ENCODE measurements around the gene ROMO1.
"Not testable (repeated sequence)": the region's sequence is repeated elsewhere in the genome, so short reads cannot be mapped to it uniquely, and the experiment has no call there.

ROMO1 gene

GRCh38 chr20:35711588-35712209 is 12.5 kb downstream of the ROMO1 start:
- no peak for DNase-seq

- not testable (repeated sequence) for DNase-seq
Measured at GRCh38 chr20:35713120-35713519, 13.9 kb downstream of the ROMO1 start.

- no peak for DNase-seq
Measured at GRCh38 chr20:35714127-35714526, 14.9 kb downstream of the ROMO1 start.

- no peak for DNase-seq
Measured at GRCh38 chr20:35715652-35716051, 16.4 kb downstream of the ROMO1 start.

- no peak for DNase-seq
Measured at GRCh38 chr20:35716330-35716729, 17.1 kb downstream of the ROMO1 start.

- not testable (repeated sequence) for DNase-seq
Measured at GRCh38 chr20:35718321-35718720, 19.1 kb downstream of the ROMO1 start.

GRCh38 chr20:35718972-35719635 is 19.9 kb downstream of the ROMO1 start:
- DNase-seq: no peak

GRCh38 chr20:35719717-35720116 is 20.5 kb downstream of the ROMO1 start:
- DNase-seq: no peak

GRCh38 chr20:35720165-35721123 is 21.2 kb downstream of the ROMO1 start:
- DNase-seq: no peak

GRCh38 chr20:35721219-35721618 is 22.0 kb downstream of the ROMO1 start:
- no peak for DNase-seq

GRCh38 chr20:35721621-35722020 is 22.4 kb downstream of the ROMO1 start:
- DNase-seq: no peak

- DNase-seq: not testable (repeated sequence)
Measured at GRCh38 chr20:35723275-35723639, 24.1 kb downstream of the ROMO1 start.

- not testable (repeated sequence) for DNase-seq
Measured at GRCh38 chr20:35723652-35724320, 24.6 kb downstream of the ROMO1 start.

GRCh38 chr20:35724321-35725230 is 25.4 kb downstream of the ROMO1 start:
- DNase-seq: no peak

GRCh38 chr20:35726842-35727711 is 27.9 kb downstream of the ROMO1 start:
- no peak for DNase-seq

- DNase-seq: no peak
Measured at GRCh38 chr20:35729283-35729807, 30.1 kb downstream of the ROMO1 start.

- DNase-seq: no peak
Measured at GRCh38 chr20:35729836-35730582, 30.8 kb downstream of the ROMO1 start.

- no peak for DNase-seq
Measured at GRCh38 chr20:35730583-35731468, 31.6 kb downstream of the ROMO1 start.

- no peak for DNase-seq
Measured at GRCh38 chr20:35731469-35731788, 32.2 kb downstream of the ROMO1 start.
